ENCODE results near the gene PPIP5K2. TPM values are rescaled to one million over a fixed set of nuclear protein-coding genes. Genes with fewer than 3 reads are reported as not detected.

PPIP5K2 gene
- total and polyA plus RNA-seq, 9 donors: 17.8 to 63.3 (median 45.4) TPM

- Histone ChIP-seq H3K36me3 (no peaks in the 10 kb centered on the region), H3K27ac (no peak overlapping the region), H3K4me3 (no peak overlapping the region), H3K9me3 (no peaks in the 10 kb centered on the region), H3K4me1 (ENCODE audit: insufficient read depth) (peaks cover 2% of the 10 kb centered on the region), H3K27me3 (no peaks in the 10 kb centered on the region)
- intact Hi-C loops (cut with DNase I): no loop called here
- WGBS, 3 donors: 88 to 91% (median 90%) methylated on average over 5 of the region's 5 CpGs
- no peak for DNase-seq
- no peak for TF ChIP-seq EP300 (IDR thresholded peaks at IDR 0.05)
- TF ChIP-seq CTCF (IDR thresholded peaks at IDR 0.05): no peak
- TF ChIP-seq POLR2A (IDR thresholded peaks at IDR 0.05): no peak
Observed at GRCh38 chr5:103126557-103126956, 6.5 kb downstream of the PPIP5K2 start.

GRCh38 chr5:103127292-103127817, 7.3 kb downstream of the PPIP5K2 start:
- H3K4me1 ChIP-seq (ENCODE audit: insufficient read depth): peaks cover 2% of the 10 kb centered on the region
- H3K27ac ChIP-seq: no peak overlapping the region
- TF ChIP-seq EP300 (IDR thresholded peaks at IDR 0.05): no peak
- no peak for TF ChIP-seq POLR2A (IDR thresholded peaks at IDR 0.05)
- no peak for TF ChIP-seq CTCF (IDR thresholded peaks at IDR 0.05)
- 93 to 100% (median 95%) methylated on average over 2 of the region's 2 CpGs for WGBS, 3 donors
- DNase-seq: no peak
- intact Hi-C loops (cut with DNase I): no loop called here
- H3K27me3 ChIP-seq: no peaks in the 10 kb centered on the region
- H3K9me3 ChIP-seq: no peaks in the 10 kb centered on the region
- H3K36me3 ChIP-seq: no peaks in the 10 kb centered on the region
- H3K4me3 ChIP-seq: no peak overlapping the region

- intact Hi-C loops (cut with DNase I): no loop called here
- H3K27me3 ChIP-seq: no peaks in the 10 kb centered on the region
- no peak overlapping the region for H3K4me3 ChIP-seq
- H3K9me3 ChIP-seq: no peaks in the 10 kb centered on the region
- H3K4me1 ChIP-seq (ENCODE audit: insufficient read depth): no peaks in the 10 kb centered on the region
- no peaks in the 10 kb centered on the region for H3K36me3 ChIP-seq
- DNase-seq: no peak
- TF ChIP-seq EP300 (IDR thresholded peaks at IDR 0.05) (no peak), CTCF (IDR thresholded peaks at IDR 0.05) (no peak), POLR2A (IDR thresholded peaks at IDR 0.05) (no peak)
- H3K27ac ChIP-seq: no peak overlapping the region
Observed at GRCh38 chr5:103128202-103128601, 8.1 kb downstream of the PPIP5K2 start.

- no peaks in the 10 kb centered on the region for H3K27me3 ChIP-seq
Observed at GRCh38 chr5:103132684-103133083, 12.6 kb downstream of the PPIP5K2 start.

More at GRCh38 chr5:103132684-103133083, 12.6 kb downstream of the PPIP5K2 start:
- intact Hi-C loops (cut with DNase I): no loop called here
- no peak for DNase-seq
- no peaks in the 10 kb centered on the region for H3K4me1 ChIP-seq (ENCODE audit: insufficient read depth)
- H3K9me3 ChIP-seq: no peaks in the 10 kb centered on the region
- TF ChIP-seq POLR2A (IDR thresholded peaks at IDR 0.05) (no peak), EP300 (IDR thresholded peaks at IDR 0.05) (no peak), CTCF (IDR thresholded peaks at IDR 0.05) (no peak)
- no peaks in the 10 kb centered on the region for H3K36me3 ChIP-seq
- WGBS, 3 donors: 84 to 97% (median 89%) methylated on average over 1 of the region's 1 CpG
- H3K27ac ChIP-seq: no peak overlapping the region
- H3K4me3 ChIP-seq: no peak overlapping the region
